Coronary artery (tissue), 2 donors: ENCODE data around the gene CEP41.

Experiments used
- DNase-seq: peaks from one replicate; pipeline ENCODE4 v3.0.0-alpha.2; 2017; ENCODE audit warnings: low spot score
- H3K27ac ChIP-seq, 2 donors: fragments of 200-600 bp; sonication (generic); one replicate each; pipeline ENCODE4 v1.5.1; 2016 to 2019
- H3K4me3 ChIP-seq: fragments of 200-600 bp; sonication (generic); 2 replicates; pipeline ENCODE4 v1.5.1; 2016; ENCODE audit warnings: mild to moderate bottlenecking, moderate library complexity
- TF ChIP-seq, protein P1 (sequence below): fragments of 200-600 bp; sonication (generic); IDR thresholded peaks from one replicate; pipeline ENCODE4 v1.5.1; 2019; ENCODE audit warnings: antibody characterized with exemption

Gene CEP41

DNA sequence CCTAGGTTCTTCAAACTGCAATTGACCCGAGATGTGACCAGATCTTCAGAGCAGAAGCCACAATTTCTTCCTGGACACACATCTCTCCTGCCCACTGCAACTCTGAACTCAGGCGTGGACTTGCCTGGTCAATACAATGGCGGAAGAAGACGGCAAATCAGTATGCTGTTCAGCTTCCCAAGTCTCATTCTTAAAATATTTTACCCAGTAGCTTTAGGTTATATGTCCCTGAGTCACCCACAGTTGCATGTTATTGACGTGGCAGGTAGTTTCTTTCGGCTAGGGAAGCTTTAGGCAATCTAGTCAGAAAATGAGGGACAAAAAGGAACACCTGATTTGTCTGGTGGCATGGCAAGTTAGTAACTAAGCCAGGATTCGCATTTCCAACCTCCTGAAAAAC lies 22.5 kb downstream of the CEP41 start:
- DNase-seq: no peak
- TF ChIP-seq, protein P1, sequence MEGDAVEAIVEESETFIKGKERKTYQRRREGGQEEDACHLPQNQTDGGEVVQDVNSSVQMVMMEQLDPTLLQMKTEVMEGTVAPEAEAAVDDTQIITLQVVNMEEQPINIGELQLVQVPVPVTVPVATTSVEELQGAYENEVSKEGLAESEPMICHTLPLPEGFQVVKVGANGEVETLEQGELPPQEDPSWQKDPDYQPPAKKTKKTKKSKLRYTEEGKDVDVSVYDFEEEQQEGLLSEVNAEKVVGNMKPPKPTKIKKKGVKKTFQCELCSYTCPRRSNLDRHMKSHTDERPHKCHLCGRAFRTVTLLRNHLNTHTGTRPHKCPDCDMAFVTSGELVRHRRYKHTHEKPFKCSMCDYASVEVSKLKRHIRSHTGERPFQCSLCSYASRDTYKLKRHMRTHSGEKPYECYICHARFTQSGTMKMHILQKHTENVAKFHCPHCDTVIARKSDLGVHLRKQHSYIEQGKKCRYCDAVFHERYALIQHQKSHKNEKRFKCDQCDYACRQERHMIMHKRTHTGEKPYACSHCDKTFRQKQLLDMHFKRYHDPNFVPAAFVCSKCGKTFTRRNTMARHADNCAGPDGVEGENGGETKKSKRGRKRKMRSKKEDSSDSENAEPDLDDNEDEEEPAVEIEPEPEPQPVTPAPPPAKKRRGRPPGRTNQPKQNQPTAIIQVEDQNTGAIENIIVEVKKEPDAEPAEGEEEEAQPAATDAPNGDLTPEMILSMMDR: no peak
- H3K4me3 ChIP-seq: no peak overlapping the region
- no peak overlapping the region for H3K27ac ChIP-seq

DNA sequence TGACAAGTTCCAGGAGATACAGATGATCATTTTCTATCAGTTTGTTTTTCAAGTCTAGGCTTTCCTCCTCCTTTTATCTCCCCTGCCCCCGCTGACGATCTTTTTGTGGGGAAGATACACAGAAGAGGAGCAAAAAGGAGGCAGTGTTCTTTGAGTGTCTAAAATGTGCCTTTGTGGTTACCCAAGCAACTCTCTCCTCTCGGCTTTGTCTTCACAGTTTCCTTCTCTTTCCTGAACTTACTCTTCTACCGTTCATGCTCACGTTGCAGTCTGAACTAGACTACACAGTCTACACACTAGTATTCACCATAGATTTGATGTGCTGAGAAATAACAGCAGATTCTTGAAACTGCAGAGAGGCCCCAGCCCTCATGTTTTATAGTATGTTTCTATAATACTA lies 23.6 kb downstream of the CEP41 start:
- H3K27ac ChIP-seq: no peak overlapping the region
- DNase-seq: no peak
- TF ChIP-seq, protein P1: no peak
- no peak overlapping the region for H3K4me3 ChIP-seq

DNA sequence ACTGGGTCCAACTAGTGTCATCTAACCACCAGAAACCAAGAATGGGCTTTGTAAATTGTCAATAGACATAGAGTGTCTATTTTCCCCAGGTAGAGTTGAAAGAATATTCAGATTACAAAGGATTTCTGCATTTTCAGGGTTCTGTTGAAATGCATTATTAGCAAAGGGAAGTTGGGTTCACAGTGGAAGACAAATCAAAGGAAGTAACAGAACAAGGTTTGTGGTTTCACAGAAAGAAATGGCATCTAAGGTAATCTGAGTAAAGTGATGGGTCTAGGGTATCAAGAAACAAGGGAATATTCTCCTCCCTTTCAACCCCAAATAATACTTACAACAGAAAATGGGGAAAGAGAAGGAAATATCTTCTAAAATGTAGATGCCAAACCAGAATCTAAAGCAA lies 25.8 kb downstream of the CEP41 start:
- TF ChIP-seq, protein P1: no peak

DNA sequence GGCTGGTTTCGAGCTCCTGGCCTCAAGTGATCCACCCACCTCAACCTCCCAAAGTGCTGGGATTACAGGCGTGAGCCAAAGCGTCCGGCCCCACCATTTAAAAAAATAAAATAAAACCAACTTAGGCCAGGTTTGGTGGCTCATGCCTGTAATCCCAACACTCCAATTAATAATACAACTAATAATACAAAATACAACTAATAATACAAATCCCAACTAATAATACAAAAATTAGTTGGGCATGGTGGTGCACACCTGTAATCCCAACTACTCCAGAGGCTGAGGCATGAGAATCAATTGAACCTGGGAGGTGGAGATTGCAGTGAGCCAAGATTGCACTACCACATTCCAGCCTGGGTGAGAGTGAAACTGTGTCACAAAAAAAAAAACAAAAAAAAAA lies 27.6 kb downstream of the CEP41 start:
- no peak overlapping the region for H3K27ac ChIP-seq
- TF ChIP-seq, protein P1: no peak
- no peak for DNase-seq
- H3K4me3 ChIP-seq: no peak overlapping the region

More for the DNA sequence above, 25.8 kb downstream of the CEP41 start:
- Histone ChIP-seq H3K27ac (no peak overlapping the region), H3K4me3 (no peak overlapping the region)
- no peak for DNase-seq

DNA sequence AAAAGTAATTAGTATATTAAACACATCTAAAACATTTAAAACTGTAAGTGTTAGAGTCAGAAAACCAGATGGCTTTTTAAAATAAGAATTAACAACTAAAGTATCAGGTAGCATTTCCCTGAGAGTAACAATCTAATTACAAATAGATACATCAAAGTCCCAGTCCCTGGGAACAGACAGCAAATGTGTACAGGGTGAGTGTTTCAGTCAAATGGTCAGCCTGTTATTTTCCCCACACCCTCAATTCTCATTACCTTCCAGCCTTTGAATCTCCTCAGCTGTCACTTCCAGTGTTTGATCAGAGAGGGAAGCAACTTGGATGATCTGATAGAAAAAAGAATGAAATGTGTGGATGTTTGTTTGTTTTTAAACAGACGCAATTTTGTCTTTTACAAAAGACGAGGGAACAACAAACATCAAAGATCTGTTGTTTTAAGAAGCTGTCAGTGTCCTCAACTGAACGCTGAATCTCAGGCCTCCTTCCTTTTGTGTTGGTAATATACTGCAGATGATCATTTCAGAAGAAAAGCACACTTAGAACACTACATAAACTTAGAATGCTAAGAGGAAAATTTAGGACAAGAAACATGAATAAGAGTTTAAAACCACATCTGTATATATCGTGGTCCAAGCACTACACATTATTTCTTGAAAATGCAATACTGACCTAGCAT lies 29.8 kb downstream of the CEP41 start:
- no peak overlapping the region for H3K27ac ChIP-seq
- no peak for DNase-seq
- no peak overlapping the region for H3K4me3 ChIP-seq
- TF ChIP-seq, protein P1: no peak

DNA sequence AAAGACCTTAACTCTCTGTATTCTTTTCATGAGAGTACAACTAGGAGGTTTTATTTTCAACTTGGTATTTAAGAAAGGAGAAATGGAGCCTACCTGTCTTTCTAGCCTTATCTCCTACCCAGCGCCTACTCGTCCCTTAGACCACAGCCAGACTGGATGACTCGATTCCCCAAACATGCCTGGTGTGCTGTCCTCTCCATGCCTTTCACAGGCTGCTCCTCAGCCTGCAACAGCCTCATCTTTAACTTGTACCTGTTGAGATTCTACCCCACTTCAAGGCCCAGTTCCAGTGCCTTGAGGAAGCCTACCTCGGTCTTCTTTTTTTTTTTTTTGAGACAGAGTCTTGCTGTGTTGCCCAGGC lies 31.1 kb downstream of the CEP41 start:
- no peak overlapping the region for H3K4me3 ChIP-seq
- TF ChIP-seq, protein P1: no peak
- no peak overlapping the region for H3K27ac ChIP-seq
- no peak for DNase-seq

DNA sequence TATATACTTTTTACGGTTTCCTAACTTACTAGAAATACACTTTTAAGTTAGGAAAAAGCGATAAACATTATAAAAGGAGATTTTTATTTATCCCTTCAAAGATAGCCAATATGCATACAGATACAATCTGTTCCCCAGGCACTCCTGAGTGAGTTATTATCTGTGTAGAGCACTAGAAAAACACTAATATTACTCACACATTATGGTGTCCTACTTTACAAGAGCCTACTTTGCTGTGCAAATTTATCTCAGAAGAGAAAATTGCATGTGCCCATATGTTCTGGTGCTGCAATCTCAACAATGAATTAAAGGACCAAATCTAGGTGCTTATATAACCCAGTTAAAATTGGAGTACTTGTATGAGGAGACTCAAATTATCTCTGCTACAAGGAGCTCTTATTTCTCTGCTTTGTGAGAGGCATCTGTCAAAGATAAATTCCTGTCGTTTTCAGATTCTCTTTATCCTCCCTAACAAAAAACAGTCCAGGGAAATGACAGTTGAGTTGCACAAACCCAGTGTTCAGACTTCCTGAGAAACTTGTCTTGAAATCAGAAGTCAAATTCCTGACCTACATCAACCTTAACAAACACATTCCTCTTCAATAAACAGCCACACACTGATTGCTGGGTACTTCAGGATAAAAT lies 31.6 kb downstream of the CEP41 start:
- TF ChIP-seq, protein P1: no peak
- no peak for DNase-seq
- Histone ChIP-seq H3K4me3 (no peak overlapping the region), H3K27ac (no peak overlapping the region)
